DND-41 (cell line): Measurements from ENCODE around the gene DNAH11.

Source experiments
- EZH2 ChIP-seq: IDR thresholded peaks from 3 replicates; pipeline ENCODE4 v1.6.1; 2012; ENCODE audit warnings: borderline replicate concordance, low read depth, mild to moderate bottlenecking, moderate library complexity, low read length, inconsistent platforms; ENCODE audit not compliant: severe bottlenecking
- TF ChIP-seq, protein P1 (sequence below): IDR thresholded peaks from 2 replicates; pipeline ENCODE4 v1.5.1; 2012; ENCODE audit warnings: borderline replicate concordance, low read length, moderate library complexity, mild to moderate bottlenecking; ENCODE audit not compliant: poor library complexity, severe bottlenecking; ENCODE audit errors: extremely low read depth

GRCh38 chr7:21617513-21617912 lies 74.7 kb downstream of the DNAH11 start:
- TF ChIP-seq, protein P1, sequence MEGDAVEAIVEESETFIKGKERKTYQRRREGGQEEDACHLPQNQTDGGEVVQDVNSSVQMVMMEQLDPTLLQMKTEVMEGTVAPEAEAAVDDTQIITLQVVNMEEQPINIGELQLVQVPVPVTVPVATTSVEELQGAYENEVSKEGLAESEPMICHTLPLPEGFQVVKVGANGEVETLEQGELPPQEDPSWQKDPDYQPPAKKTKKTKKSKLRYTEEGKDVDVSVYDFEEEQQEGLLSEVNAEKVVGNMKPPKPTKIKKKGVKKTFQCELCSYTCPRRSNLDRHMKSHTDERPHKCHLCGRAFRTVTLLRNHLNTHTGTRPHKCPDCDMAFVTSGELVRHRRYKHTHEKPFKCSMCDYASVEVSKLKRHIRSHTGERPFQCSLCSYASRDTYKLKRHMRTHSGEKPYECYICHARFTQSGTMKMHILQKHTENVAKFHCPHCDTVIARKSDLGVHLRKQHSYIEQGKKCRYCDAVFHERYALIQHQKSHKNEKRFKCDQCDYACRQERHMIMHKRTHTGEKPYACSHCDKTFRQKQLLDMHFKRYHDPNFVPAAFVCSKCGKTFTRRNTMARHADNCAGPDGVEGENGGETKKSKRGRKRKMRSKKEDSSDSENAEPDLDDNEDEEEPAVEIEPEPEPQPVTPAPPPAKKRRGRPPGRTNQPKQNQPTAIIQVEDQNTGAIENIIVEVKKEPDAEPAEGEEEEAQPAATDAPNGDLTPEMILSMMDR: no peak
- TF ChIP-seq EZH2: no peak
